Prostate gland (tissue), 2 donors: ENCODE measurements around the gene TSC22D1. TPM values are rescaled to one million over a fixed set of nuclear protein-coding genes. Genes with fewer than 3 reads are reported as not detected.

Experiments used
- DNase-seq: peaks from one replicate; pipeline ENCODE4 v3.0.0-alpha.2; 2019; ENCODE audit warnings: low spot score
- H3K27ac ChIP-seq, 2 donors: fragments of 200-600 bp; sonication (generic); 2 replicates each; pipeline ENCODE4 v1.5.1; 2017 to 2019
- H3K27me3 ChIP-seq: fragments of 200-600 bp; sonication (generic); replicated peaks from 2 replicates; pipeline ENCODE4 v1.5.1; 2019; ENCODE audit not compliant: insufficient read depth
- H3K36me3 ChIP-seq, 2 donors: fragments of 200-600 bp; sonication (generic); 1 replicate in 1 of 2; 2 replicates in 1 of 2; pipeline versions ENCODE4 v1.5.1 to v1.8.1; 2017 to 2019
- H3K4me1 ChIP-seq: fragments of 200-600 bp; sonication (generic); replicated peaks from 2 replicates; pipeline ENCODE4 v1.5.1; 2019
- H3K4me3 ChIP-seq, 2 donors: fragments of 200-600 bp; sonication (generic); 2 replicates each; pipeline ENCODE4 v1.5.1; 2017 to 2019
- H3K9me3 ChIP-seq: fragments of 200-600 bp; sonication (generic); 2 replicates; pipeline ENCODE4 v1.5.1; 2017
- CTCF ChIP-seq, 4 experiments: fragments of 200-600 bp in 2 of 4; fragments of 450-650 bp in 2 of 4; sonication (generic) in 2 of 4; IDR thresholded peaks; 1 replicate in 3 of 4; 2 replicates in 1 of 4; pipeline ENCODE4 v1.5.1; 2016 to 2019; ENCODE audit warnings: antibody characterized with exemption in 4 of 4, mild to moderate bottlenecking in 2 of 4, moderate library complexity in 2 of 4
- POLR2A ChIP-seq: fragments of 450-650 bp; IDR thresholded peaks from one replicate; pipeline ENCODE4 v1.6.1; 2016; ENCODE audit warnings: antibody characterized with exemption, mild to moderate bottlenecking
- POLR2AphosphoS5 ChIP-seq: sonication (generic); formaldehyde crosslinking; IDR thresholded peaks from one replicate; pipeline ENCODE4 v1.6.1; 2017; ENCODE audit warnings: antibody characterized with exemption
- WGBS: methylation state at CpG from one replicate; pipeline ENCODE4 v1.1.5; 2018; 5-methylcytosine and 5-hydroxymethylcytosine counted together
- intact Hi-C: fragments of 100-400 bp; cut with DNase I; formaldehyde crosslinking; loops from one replicate; pipeline ENCODE4 v1.14.2; 2022
- total RNA-seq, 2 donors: library from RNA; depleted of rRNA; stranded (reverse); fragments of >200 nt; gene quantifications; one replicate each; pipeline ENCODE4 v1.1.0, GENCODE V29; 2016

TSC22D1 gene
- total RNA-seq, 2 donors from 2014 or later, result 185 to 237 TPM

GRCh38 chr13:44438234-44438579 lies 137.9 kb downstream of the TSC22D1 start:
- WGBS, result 16% methylated on average over 3 of the region's 3 CpGs
- DNase-seq, result no peak
- H3K27ac ChIP-seq, result no peak overlapping the region
- peaks cover 3% of the 10 kb centered on the region for H3K4me1 ChIP-seq
- H3K36me3 ChIP-seq, result peaks cover 0 to 8% of the 10 kb centered on the region in 2 donors
- no peak for TF ChIP-seq POLR2AphosphoS5
- TF ChIP-seq CTCF (IDR thresholded peaks at IDR 0.05), result no peak
- no peak for TF ChIP-seq POLR2A
- H3K4me3 ChIP-seq, result no peak overlapping the region
- intact Hi-C loops, result loop anchor here (5.0 to 10.0 kb wide), 5 partner anchors 133 to 386 kb away; no protein-coding TSS in a partner anchor
- H3K9me3 ChIP-seq, result no peaks in the 10 kb centered on the region
- H3K27me3 ChIP-seq, result no peaks in the 10 kb centered on the region

- peak overlapping the region; percentile 43 to 72 for H3K4me3 ChIP-seq
- DNase-seq, result no peak
- TF ChIP-seq CTCF (IDR thresholded peaks at IDR 0.05), result peak; percentile 58 to 83 (median 72)
- TF ChIP-seq POLR2AphosphoS5, result peak; percentile 11
- TF ChIP-seq POLR2A, result no peak
- WGBS, result under 1% methylated on average over 5 of the region's 5 CpGs
- peak overlapping the region; percentile 94 to 98 for H3K27ac ChIP-seq
- intact Hi-C loops, result loop anchor here (2.0 to 10.0 kb wide), 7 partner anchors 133 to 531 kb away; no protein-coding TSS in a partner anchor
- no peaks in the 10 kb centered on the region for H3K27me3 ChIP-seq
- peaks cover 3% of the 10 kb centered on the region for H3K4me1 ChIP-seq
- H3K9me3 ChIP-seq, result no peaks in the 10 kb centered on the region
- H3K36me3 ChIP-seq, result peaks cover 0 to 13% of the 10 kb centered on the region in 2 donors
Observed at GRCh38 chr13:44437356-44438233, 138.5 kb downstream of the TSC22D1 start.

GRCh38 chr13:44436589-44437337 lies 139.4 kb downstream of the TSC22D1 start:
- no peaks in the 10 kb centered on the region for H3K9me3 ChIP-seq
- WGBS, result under 1% methylated on average over 38 of the region's 38 CpGs
- peak; percentile 99 for TF ChIP-seq POLR2A
- TF ChIP-seq CTCF (IDR thresholded peaks at IDR 0.05), result peak in 1 of 4 experiments; percentile 31
- TF ChIP-seq POLR2AphosphoS5, result peak; percentile 99
- peak overlapping the region; percentile 43 to 72 for H3K4me3 ChIP-seq
- intact Hi-C loops, result loop anchor here (2.0 to 10.0 kb wide), 7 partner anchors 132 to 530 kb away; no protein-coding TSS in a partner anchor
- no peaks in the 10 kb centered on the region for H3K27me3 ChIP-seq
- DNase-seq, result peak; percentile 98
- peaks cover 0 to 13% of the 10 kb centered on the region in 2 donors for H3K36me3 ChIP-seq
- peak overlapping the region; percentile 94 to 98 for H3K27ac ChIP-seq
- H3K4me1 ChIP-seq, result peaks cover 3% of the 10 kb centered on the region

DNA sequence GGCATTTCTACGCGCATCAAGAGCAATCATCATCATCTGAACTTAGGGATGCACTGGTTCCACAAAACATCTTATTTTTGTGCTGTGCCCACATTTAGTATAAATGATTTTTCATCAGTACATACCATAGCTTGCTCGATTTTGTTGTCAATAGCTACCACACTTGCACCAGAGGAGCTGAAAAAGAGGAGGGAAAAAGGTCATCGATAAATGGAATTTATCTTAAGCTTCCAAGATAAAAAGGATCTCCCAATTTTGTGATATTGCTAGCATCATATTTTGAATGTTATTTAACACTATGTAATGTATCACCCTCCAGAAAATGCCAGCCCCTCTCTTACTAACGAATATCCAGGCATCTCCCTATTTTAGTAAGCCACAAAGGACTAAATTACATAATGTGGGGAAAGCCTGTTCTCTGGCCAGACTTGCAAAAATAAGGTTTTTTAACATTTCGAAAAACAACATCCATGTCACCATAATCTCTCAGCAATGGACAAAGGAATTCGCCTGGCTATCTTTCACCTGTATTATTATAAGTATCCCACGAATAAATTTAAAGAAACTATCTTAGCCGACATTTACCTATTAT lies 140.1 kb downstream of the TSC22D1 start:
- TF ChIP-seq POLR2A (no peak), POLR2AphosphoS5 (no peak), CTCF (IDR thresholded peaks at IDR 0.05) (no peak)
- DNase-seq, result no peak
- no peaks in the 10 kb centered on the region for H3K27me3 ChIP-seq
- peak overlapping the region; percentile 94 to 98 for H3K27ac ChIP-seq
- under 1% methylated on average over 9 of the region's 9 CpGs for WGBS
- no peaks in the 10 kb centered on the region for H3K9me3 ChIP-seq
- peaks cover 0 to 13% of the 10 kb centered on the region in 2 donors for H3K36me3 ChIP-seq
- H3K4me3 ChIP-seq, result peak overlapping the region; percentile 43 to 72
- peaks cover 3% of the 10 kb centered on the region for H3K4me1 ChIP-seq
- intact Hi-C loops, result loop anchor here (2.0 to 10.0 kb wide), 8 partner anchors 61 to 529 kb away; no protein-coding TSS in a partner anchor
